GM12875 (cell line): ENCODE data around the gene MYO19.

Source experiments
- H3K4me3 ChIP-seq: one replicate; pipeline ENCODE4 v1.5.1; 2011; ENCODE audit warnings: low read depth, low read length, control low read depth
- TF ChIP-seq, protein P1 (sequence below): IDR thresholded peaks from 2 replicates; pipeline ENCODE4 v1.5.1; 2011; ENCODE audit warnings: low read depth, mild to moderate bottlenecking, control low read depth, inconsistent platforms, low read length, moderate library complexity, borderline replicate concordance; ENCODE audit not compliant: insufficient read depth

The MYO19 gene

DNA sequence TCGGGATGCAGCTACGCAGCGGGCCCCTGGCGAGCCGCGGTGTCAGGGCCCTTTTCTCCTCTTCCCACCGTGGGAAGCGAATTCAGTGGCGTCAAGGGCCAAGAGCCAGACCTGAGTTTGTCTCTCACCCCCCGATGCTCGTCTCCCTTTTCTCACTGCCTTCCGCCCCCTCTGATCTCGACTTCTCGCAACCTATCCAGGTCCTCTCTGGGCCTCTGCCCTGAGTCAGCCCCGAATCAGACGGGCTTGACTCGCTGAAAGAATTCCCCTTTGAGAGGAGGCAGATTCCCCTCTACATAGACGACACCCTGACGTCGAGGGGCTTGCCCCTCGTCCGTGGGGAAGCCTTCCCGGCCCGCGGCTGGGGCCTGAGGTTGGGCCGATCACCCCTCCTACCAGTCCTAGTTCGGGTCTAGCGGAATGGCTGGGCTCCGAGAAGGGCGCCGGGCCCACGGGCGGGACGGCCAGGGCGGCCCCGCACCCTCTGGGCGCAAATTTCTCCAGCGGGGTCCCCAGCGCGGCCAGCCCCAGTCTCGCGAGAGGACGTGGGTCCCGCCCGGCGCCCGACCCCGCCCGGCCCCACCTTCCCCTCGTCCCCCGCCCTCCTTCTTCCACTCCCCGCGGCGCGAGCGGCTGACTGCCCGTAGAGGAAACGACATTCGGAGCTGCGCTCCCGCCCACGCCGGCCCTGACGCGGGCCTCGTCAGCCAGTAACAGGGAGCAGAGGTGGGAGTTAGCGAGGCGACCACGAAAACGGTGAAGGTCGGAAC, 9.8 kb upstream of the MYO19 start, which contains the start of gene GGNBP2:
GGNBP2 (plus strand) TSS at position 613 of the 770 bp plus-strand sequence. CDS start 806 bp downstream, outside the sequence.
- H3K4me3 ChIP-seq = peak within 1 kb of the TSS; percentile 81
- TF ChIP-seq, protein P1, sequence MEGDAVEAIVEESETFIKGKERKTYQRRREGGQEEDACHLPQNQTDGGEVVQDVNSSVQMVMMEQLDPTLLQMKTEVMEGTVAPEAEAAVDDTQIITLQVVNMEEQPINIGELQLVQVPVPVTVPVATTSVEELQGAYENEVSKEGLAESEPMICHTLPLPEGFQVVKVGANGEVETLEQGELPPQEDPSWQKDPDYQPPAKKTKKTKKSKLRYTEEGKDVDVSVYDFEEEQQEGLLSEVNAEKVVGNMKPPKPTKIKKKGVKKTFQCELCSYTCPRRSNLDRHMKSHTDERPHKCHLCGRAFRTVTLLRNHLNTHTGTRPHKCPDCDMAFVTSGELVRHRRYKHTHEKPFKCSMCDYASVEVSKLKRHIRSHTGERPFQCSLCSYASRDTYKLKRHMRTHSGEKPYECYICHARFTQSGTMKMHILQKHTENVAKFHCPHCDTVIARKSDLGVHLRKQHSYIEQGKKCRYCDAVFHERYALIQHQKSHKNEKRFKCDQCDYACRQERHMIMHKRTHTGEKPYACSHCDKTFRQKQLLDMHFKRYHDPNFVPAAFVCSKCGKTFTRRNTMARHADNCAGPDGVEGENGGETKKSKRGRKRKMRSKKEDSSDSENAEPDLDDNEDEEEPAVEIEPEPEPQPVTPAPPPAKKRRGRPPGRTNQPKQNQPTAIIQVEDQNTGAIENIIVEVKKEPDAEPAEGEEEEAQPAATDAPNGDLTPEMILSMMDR = no peak

- TF ChIP-seq, protein P1 = peak; percentile 29; the same call in 1 of the 2 replicates
- H3K4me3 ChIP-seq = peak overlapping the region; percentile 81
Observed at GRCh38 chr17:36544044-36544306, 9.3 kb upstream of the MYO19 start.

DNA sequence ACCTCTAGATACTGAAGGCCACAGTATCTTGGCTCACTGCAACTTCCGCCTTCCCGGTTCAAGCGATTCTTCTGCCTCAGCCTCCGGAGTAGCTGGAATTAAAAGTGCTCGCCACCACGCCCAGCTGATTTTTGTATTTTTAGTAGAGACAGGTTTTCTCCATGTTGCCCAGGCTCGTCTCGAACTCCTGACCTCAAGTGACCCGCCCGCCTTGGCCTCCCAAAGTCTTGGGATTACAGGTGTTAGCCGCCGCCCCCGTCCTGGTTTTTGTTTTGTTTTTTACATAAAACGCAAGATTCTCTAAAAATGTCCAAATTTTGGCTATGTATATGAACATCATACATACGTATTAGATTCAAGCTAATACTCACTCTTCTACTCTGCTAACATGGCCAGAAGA, 8.1 kb upstream of the MYO19 start:
- TF ChIP-seq, protein P1 = no peak

GRCh38 chr17:36540696-36541095, 6.0 kb upstream of the MYO19 start:
- TF ChIP-seq, protein P1 = no peak
- no peak overlapping the region for H3K4me3 ChIP-seq

More for the DNA sequence above, 8.1 kb upstream of the MYO19 start:
- H3K4me3 ChIP-seq = no peak overlapping the region

DNA sequence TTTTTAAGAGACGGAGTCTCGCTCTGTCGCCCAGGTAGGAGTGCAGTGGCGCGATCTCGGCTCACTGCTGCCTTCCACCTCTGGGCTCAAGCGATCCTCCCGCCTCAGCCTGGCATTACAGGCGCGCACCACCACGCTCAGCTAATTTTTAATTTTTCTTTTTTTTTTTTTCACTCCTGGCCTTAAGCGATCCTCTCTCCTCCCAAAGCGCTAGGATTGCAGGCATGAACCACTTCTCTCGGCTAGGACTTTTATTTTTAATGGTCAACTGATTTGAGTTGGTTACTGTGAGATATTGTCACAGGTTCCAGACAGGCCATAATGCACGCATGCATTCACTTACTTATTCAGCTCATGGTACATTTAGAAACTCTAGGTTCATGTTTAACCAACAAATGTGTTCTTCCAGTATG, 1.0 kb upstream of the MYO19 start:
- peak overlapping the region; percentile 99 for H3K4me3 ChIP-seq
- TF ChIP-seq, protein P1 = no peak

GRCh38 chr17:36533935-36534839, 481 bp downstream of the MYO19 start:
- H3K4me3 ChIP-seq = peak overlapping the region; percentile 99
- TF ChIP-seq, protein P1 = peak; percentile 78
